ENCODE data around the gene SLC22A2.

Gene SLC22A2

DNA sequence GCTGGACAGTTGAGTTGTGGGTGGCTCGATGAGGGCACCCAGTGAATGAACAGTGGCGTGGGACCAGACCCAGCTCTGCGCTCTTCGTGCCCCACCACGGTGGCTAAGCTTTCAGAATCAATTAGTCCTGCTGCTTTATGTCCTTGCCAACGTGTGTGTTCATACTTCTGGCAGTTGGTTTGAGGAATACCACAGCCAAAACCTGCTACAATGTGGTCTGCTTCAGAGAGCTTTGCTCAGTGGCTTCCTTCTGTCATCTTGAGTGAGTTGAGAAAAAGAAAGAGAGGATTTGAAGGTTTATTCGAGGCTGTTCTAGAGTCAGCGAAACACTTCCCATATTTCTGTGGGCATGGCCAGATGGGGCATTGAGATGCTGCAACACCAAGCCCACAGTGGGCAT is 39.5 kb upstream of the SLC22A2 start:
- no peak overlapping the region for H3K27ac ChIP-seq
- TF ChIP-seq ZFX (IDR thresholded peaks at IDR 0.05; ENCODE audit: borderline replicate concordance), result no peak
- TF ChIP-seq CTCF (IDR thresholded peaks at IDR 0.05), result no peak

GRCh38 chr6:160297310-160297709 is 38.7 kb upstream of the SLC22A2 start:
- TF ChIP-seq ZFX (IDR thresholded peaks at IDR 0.05; ENCODE audit: borderline replicate concordance) (no peak), CTCF (IDR thresholded peaks at IDR 0.05) (no peak)
- H3K27ac ChIP-seq, result no peak overlapping the region

DNA sequence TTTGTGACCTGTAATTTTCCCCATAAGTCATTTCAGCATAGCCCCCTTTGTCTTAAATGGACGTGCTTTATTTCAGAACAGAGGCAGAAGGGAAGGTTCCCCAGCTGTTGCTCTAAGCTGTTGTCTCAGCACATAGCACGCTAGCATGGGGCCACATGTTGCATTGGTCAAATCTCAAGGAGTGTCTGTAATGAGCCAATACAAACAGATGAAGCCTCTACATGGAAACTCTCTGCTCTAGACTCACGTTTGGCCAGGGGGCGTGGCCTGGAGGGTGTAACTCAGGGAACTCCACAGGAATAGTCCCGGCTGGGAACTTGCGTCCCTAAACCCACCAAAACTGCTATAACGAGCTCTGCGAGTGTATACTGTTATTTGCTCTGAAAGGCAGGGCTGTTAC is 35.2 kb upstream of the SLC22A2 start:
- no peak for TF ChIP-seq ZFX (IDR thresholded peaks at IDR 0.05; ENCODE audit: borderline replicate concordance)
- no peak for TF ChIP-seq CTCF (IDR thresholded peaks at IDR 0.05)
- H3K27ac ChIP-seq, result no peak overlapping the region

DNA sequence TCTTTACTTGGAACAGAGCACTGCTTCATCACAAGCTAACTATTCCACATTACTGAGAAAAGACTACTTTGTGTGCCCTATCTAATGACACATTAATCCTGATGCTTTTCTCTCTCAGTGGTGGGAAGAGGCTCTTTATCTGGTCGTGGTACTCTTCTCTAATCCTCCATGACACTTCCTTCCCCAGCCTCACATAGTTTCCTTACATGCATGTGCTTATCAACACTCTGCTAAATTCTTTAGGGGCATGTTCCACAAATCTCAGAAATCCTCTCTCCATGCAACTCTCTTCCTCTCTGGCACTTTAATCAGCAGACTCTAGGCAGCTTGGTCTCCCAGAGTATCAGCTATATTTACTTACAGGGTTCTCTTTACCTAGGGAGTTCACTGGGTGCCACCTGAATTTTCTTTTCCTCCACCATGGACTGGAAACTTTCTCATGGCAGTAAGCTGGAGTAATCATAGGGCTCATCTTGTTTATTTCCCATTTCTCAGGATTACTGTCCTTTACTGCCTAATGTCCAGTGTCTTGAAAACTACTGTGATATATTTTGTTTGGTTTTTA is 27.0 kb upstream of the SLC22A2 start:
- no peak overlapping the region for H3K27ac ChIP-seq
- TF ChIP-seq CTCF (IDR thresholded peaks at IDR 0.05) (no peak), ZFX (IDR thresholded peaks at IDR 0.05; ENCODE audit: borderline replicate concordance) (no peak)

GRCh38 chr6:160284575-160284974 is 26.0 kb upstream of the SLC22A2 start:
- TF ChIP-seq CTCF (IDR thresholded peaks at IDR 0.05), result no peak
- TF ChIP-seq ZFX (IDR thresholded peaks at IDR 0.05; ENCODE audit: borderline replicate concordance), result no peak
- H3K27ac ChIP-seq, result no peak overlapping the region

DNA sequence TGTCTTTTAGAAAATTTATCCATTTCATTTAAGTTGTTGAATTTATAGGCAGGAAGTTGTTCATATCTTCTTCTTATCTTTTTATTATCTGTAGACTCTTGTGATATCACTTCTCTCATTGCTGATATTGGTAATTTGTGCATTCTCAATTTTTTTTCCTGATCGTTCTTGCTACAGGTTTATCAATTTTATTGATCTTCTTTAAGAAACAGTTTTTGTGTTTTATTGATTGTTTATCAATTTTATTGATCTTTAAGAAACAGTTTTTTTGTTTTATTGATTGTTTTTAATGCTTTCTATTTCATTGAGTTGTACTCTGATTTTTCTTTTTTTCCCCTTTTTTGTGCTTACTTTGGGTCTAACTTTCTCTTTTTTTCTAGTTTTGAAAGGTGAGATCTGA is 23.8 kb upstream of the SLC22A2 start:
- H3K27ac ChIP-seq, result no peak overlapping the region
- TF ChIP-seq ZFX (IDR thresholded peaks at IDR 0.05; ENCODE audit: borderline replicate concordance) (no peak), CTCF (IDR thresholded peaks at IDR 0.05) (no peak)

GRCh38 chr6:160279850-160280249 is 21.2 kb upstream of the SLC22A2 start:
- no peak overlapping the region for H3K27ac ChIP-seq
- TF ChIP-seq CTCF (IDR thresholded peaks at IDR 0.05), result no peak
- no peak for TF ChIP-seq ZFX (IDR thresholded peaks at IDR 0.05; ENCODE audit: borderline replicate concordance)
